ENCODE results near the gene SLC29A2.

DNA sequence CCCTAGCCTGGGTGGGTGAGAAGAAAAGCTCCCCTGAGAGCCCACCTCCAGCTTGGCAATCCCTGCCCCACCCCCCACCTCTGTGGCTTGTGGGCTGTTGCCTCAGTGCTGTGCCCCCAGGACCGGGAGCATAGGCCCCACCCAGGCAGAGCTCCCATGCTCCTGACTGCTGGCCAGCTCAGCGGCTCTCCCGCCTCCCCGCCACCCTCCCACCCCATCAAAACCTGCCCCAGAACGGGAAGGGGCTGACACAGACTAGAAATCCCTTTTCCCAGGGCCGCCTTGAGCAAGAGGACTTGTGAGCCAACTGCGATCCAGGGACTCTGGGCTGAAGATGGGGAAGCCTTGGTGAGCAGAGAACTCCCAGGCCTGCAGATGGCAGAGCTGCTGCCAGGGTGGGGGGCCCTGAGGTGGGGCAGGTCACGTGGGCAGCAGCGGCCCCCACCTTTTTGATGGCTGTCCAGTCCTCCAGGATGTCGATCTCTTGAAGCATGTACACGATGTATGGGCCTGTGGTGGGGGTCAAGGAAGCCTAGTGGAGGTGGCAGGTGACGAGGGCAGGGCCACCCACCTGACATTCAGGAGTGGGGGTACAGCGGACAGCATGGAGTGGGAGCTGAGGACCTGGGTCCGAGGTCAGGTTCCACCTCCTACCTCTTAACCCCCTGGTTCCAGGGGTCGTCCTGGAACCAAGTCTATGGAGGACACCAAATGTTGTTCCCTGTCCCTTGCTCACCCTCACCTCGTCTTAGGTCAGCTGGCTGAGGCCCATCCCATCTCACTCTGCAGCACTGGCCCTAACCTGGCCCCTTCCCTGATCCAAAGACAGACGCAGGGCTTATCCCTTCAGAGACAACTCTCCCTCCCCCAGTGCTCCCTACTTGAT lies 33.0 kb downstream of the SLC29A2 start:
- TF ChIP-seq, protein P1, sequence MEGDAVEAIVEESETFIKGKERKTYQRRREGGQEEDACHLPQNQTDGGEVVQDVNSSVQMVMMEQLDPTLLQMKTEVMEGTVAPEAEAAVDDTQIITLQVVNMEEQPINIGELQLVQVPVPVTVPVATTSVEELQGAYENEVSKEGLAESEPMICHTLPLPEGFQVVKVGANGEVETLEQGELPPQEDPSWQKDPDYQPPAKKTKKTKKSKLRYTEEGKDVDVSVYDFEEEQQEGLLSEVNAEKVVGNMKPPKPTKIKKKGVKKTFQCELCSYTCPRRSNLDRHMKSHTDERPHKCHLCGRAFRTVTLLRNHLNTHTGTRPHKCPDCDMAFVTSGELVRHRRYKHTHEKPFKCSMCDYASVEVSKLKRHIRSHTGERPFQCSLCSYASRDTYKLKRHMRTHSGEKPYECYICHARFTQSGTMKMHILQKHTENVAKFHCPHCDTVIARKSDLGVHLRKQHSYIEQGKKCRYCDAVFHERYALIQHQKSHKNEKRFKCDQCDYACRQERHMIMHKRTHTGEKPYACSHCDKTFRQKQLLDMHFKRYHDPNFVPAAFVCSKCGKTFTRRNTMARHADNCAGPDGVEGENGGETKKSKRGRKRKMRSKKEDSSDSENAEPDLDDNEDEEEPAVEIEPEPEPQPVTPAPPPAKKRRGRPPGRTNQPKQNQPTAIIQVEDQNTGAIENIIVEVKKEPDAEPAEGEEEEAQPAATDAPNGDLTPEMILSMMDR (IDR thresholded peaks at IDR 0.05): no peak
- TF ChIP-seq EP300 (IDR thresholded peaks at IDR 0.05) (no peak), POLR2A (IDR thresholded peaks at IDR 0.05) (no peak)
